ENCODE data around the gene ATP1B2. TPM values are rescaled to one million over a fixed set of nuclear protein-coding genes. Genes with fewer than 3 reads are reported as not detected.
A peak's percentile ranks its signal among the peaks of the same experiment; 100 is the strongest.

Gene ATP1B2
- total and polyA plus RNA-seq, 5 experiments from 2014 or later = 0.17 to 0.96 (median 0.47) TPM; not detected in 1

GRCh38 chr17:7705269-7706255 lies 54.8 kb downstream of the ATP1B2 start:
- H3K27me3 Mint-ChIP-seq = peaks cover 21 to 90% (median 57%) of the 10 kb centered on the region in 5 donors
- peaks cover 3 to 31% (median 20%) of the 10 kb centered on the region in 3 donors for H3K36me3 Mint-ChIP-seq
- peak overlapping the region; percentile 21 to 88 (median 56) for H3K4me3 Mint-ChIP-seq
- H3K27ac Mint-ChIP-seq = peak overlapping the region in 1 of 10 donors; percentile 90
- H3K9me3 Mint-ChIP-seq = no peaks in the 10 kb centered on the region
- POLR2A ChIA-PET = interaction anchor here (0.8 kb wide), 1 partner anchor 35 kb away, joined by 3 read pairs; no protein-coding TSS in a partner anchor
- DNase-seq (peak in 1 of 10 donors; percentile 29), ATAC-seq (peak; percentile 56 to 65)
- peaks cover 18 to 34% (median 26%) of the 10 kb centered on the region in 4 donors for H3K4me1 Mint-ChIP-seq

GRCh38 chr17:7706631-7707354 lies 56.1 kb downstream of the ATP1B2 start:
- no peak for ATAC-seq
- Mint-ChIP-seq H3K27me3 (peaks cover 24 to 90% (median 60%) of the 10 kb centered on the region in 5 donors), H3K36me3 (peaks cover 0 to 18% (median 9%) of the 10 kb centered on the region in 3 donors), H3K4me3 (peak overlapping the region in 4 of 10 donors; percentile 3 to 88 (median 32)), H3K9me3 (no peaks in the 10 kb centered on the region), H3K27ac (no peak overlapping the region), H3K4me1 (peaks cover 21 to 37% (median 33%) of the 10 kb centered on the region in 4 donors)
- DNase-seq = no peak
- POLR2A ChIA-PET = no interaction called here

Other genes with a start within 250 kb of the ATP1B2 start
- 10 to 100 TPM; 45.4 to 50.9 TPM for gene TMEM256, start 246.8 kb upstream of the ATP1B2 start, total RNA-seq
- gene TMEM256, start 246.8 kb upstream of the ATP1B2 start, polyA plus RNA-seq = 10 to 100 TPM; 62.6 to 96.5 (median 81.4) TPM
- gene NLGN2, start 243.1 kb upstream of the ATP1B2 start, total RNA-seq = 10 to 100 TPM; 12.3 to 14.7 TPM
- under 1 TPM; 0.03 to 0.23 (median 0.08) TPM for gene NLGN2, start 243.1 kb upstream of the ATP1B2 start, polyA plus RNA-seq
- gene SPEM1, start 230.6 kb upstream of the ATP1B2 start, total RNA-seq = not detected
- not detected for gene SPEM1, start 230.6 kb upstream of the ATP1B2 start, polyA plus RNA-seq
- gene SPEM2, start 225.3 kb upstream of the ATP1B2 start, total RNA-seq = not detected
- gene SPEM2, start 225.3 kb upstream of the ATP1B2 start, polyA plus RNA-seq = not detected
- gene SPEM3, start 222.1 kb upstream of the ATP1B2 start, total RNA-seq = not detected
- gene SPEM3, start 222.1 kb upstream of the ATP1B2 start, polyA plus RNA-seq = not detected
- gene TMEM102, start 215.5 kb upstream of the ATP1B2 start, total RNA-seq = 10 to 100 TPM; 12.2 to 12.8 TPM
- gene TMEM102, start 215.5 kb upstream of the ATP1B2 start, polyA plus RNA-seq = 10 to 100 TPM in 2 of 3 donors, 1 to 10 TPM in 1; 9.8 to 19.1 (median 12.1) TPM
- 1 to 10 TPM; 2.4 to 3.0 TPM for gene FGF11, start 211.4 kb upstream of the ATP1B2 start, total RNA-seq
- under 1 TPM; 0.10 to 0.32 (median 0.22) TPM for gene FGF11, start 211.4 kb upstream of the ATP1B2 start, polyA plus RNA-seq
- 1 to 10 TPM; 5.4 to 7.3 TPM for gene CHRNB1, start 205.9 kb upstream of the ATP1B2 start, total RNA-seq
- gene CHRNB1, start 205.9 kb upstream of the ATP1B2 start, polyA plus RNA-seq = 10 to 100 TPM; 18.1 to 24.5 (median 24.3) TPM
- gene ZBTB4, start 171.3 kb upstream of the ATP1B2 start, total RNA-seq = 100 to 1,000 TPM; 101 to 104 TPM
- gene ZBTB4, start 171.3 kb upstream of the ATP1B2 start, polyA plus RNA-seq = 10 to 100 TPM; 16.8 to 28.4 (median 19.7) TPM
- gene SLC35G6, start 169.5 kb upstream of the ATP1B2 start, total RNA-seq = not detected
- gene SLC35G6, start 169.5 kb upstream of the ATP1B2 start, polyA plus RNA-seq = not detected
- gene POLR2A, start 166.6 kb upstream of the ATP1B2 start, total RNA-seq = 100 to 1,000 TPM; 186 to 193 TPM
- 10 to 100 TPM; 31.1 to 68.0 (median 47.3) TPM for gene POLR2A, start 166.6 kb upstream of the ATP1B2 start, polyA plus RNA-seq
- 10 to 100 TPM; 25.7 to 26.6 TPM for gene TNFSF12, start 101.9 kb upstream of the ATP1B2 start, total RNA-seq
- 10 to 100 TPM; 19.3 to 28.6 (median 25.8) TPM for gene TNFSF12, start 101.9 kb upstream of the ATP1B2 start, polyA plus RNA-seq
- gene TNFSF13, start 92.2 kb upstream of the ATP1B2 start, total RNA-seq = 1 to 10 TPM; 2.9 to 3.0 TPM
- gene TNFSF13, start 92.2 kb upstream of the ATP1B2 start, polyA plus RNA-seq = 1 to 10 TPM; 1.2 to 3.7 (median 2.1) TPM
- 10 to 100 TPM; 48.0 to 56.8 TPM for gene SENP3, start 89.0 kb upstream of the ATP1B2 start, total RNA-seq
- gene SENP3, start 89.0 kb upstream of the ATP1B2 start, polyA plus RNA-seq = 10 to 100 TPM; 13.8 to 14.1 (median 14.0) TPM
- 1 to 10 TPM; 4.4 to 4.6 TPM for gene CD68, start 71.3 kb upstream of the ATP1B2 start, total RNA-seq
- gene CD68, start 71.3 kb upstream of the ATP1B2 start, polyA plus RNA-seq = under 1 TPM; 0.15 to 0.59 (median 0.31) TPM
- 10 to 100 TPM; 25.6 to 31.8 TPM for gene MPDU1, start 67.1 kb upstream of the ATP1B2 start, total RNA-seq
- 10 to 100 TPM; 33.9 to 48.9 (median 41.3) TPM for gene MPDU1, start 67.1 kb upstream of the ATP1B2 start, polyA plus RNA-seq
- gene SOX15, start 60.8 kb upstream of the ATP1B2 start, total RNA-seq = under 1 TPM; 0.55 to 0.93 TPM
- gene SOX15, start 60.8 kb upstream of the ATP1B2 start, polyA plus RNA-seq = not detected
- gene FXR2, start 36.0 kb upstream of the ATP1B2 start, total RNA-seq = 10 to 100 TPM; 36.6 to 39.0 TPM
- gene FXR2, start 36.0 kb upstream of the ATP1B2 start, polyA plus RNA-seq = 10 to 100 TPM; 11.8 to 17.8 (median 12.4) TPM
- gene SAT2, start 23.1 kb upstream of the ATP1B2 start, total RNA-seq = 10 to 100 TPM; 74.8 to 76.6 TPM
- gene SAT2, start 23.1 kb upstream of the ATP1B2 start, polyA plus RNA-seq = 10 to 100 TPM; 38.5 to 40.0 (median 39.4) TPM
- not detected for gene SHBG, start 20.8 kb upstream of the ATP1B2 start, total RNA-seq
- gene SHBG, start 20.8 kb upstream of the ATP1B2 start, polyA plus RNA-seq = not detected
- 100 to 1,000 TPM; 113 to 116 TPM for gene TP53, start 36.6 kb downstream of the ATP1B2 start, total RNA-seq
- 10 to 100 TPM; 21.7 to 33.0 (median 28.0) TPM for gene TP53, start 36.6 kb downstream of the ATP1B2 start, polyA plus RNA-seq
- gene WRAP53, start 37.6 kb downstream of the ATP1B2 start, total RNA-seq = 10 to 100 TPM in 1 of 2 experiments, 1 to 10 TPM in 1; 9.8 to 11.6 TPM
- gene WRAP53, start 37.6 kb downstream of the ATP1B2 start, polyA plus RNA-seq = 10 to 100 TPM; 10.5 to 14.1 (median 13.9) TPM
- not detected for gene EFNB3, start 54.3 kb downstream of the ATP1B2 start, total RNA-seq
- not detected for gene EFNB3, start 54.3 kb downstream of the ATP1B2 start, polyA plus RNA-seq
- not detected for gene DNAH2, start 66.8 kb downstream of the ATP1B2 start, total RNA-seq
- not detected for gene DNAH2, start 66.8 kb downstream of the ATP1B2 start, polyA plus RNA-seq
- gene KDM6B, start 183.3 kb downstream of the ATP1B2 start, total RNA-seq = 100 to 1,000 TPM; 113 TPM
- gene KDM6B, start 183.3 kb downstream of the ATP1B2 start, polyA plus RNA-seq = 1 to 10 TPM in 2 of 3 donors, under 1 TPM in 1; 0.28 to 1.2 (median 1.0) TPM
- 1 to 10 TPM; 6.9 to 7.2 TPM for gene TMEM88, start 204.1 kb downstream of the ATP1B2 start, total RNA-seq
- not detected for gene TMEM88, start 204.1 kb downstream of the ATP1B2 start, polyA plus RNA-seq
- 10 to 100 TPM; 16.0 to 24.1 TPM for gene NAA38, start 206.6 kb downstream of the ATP1B2 start, total RNA-seq
- gene NAA38, start 206.6 kb downstream of the ATP1B2 start, polyA plus RNA-seq = 100 to 1,000 TPM; 125 to 169 (median 152) TPM
- 1 to 10 TPM; 8.5 to 9.8 TPM for gene CYB5D1, start 207.1 kb downstream of the ATP1B2 start, total RNA-seq
- gene CYB5D1, start 207.1 kb downstream of the ATP1B2 start, polyA plus RNA-seq = 1 to 10 TPM; 3.5 to 6.0 (median 5.1) TPM
- 100 to 1,000 TPM; 277 to 281 TPM for gene CHD3, start 237.9 kb downstream of the ATP1B2 start, total RNA-seq
- 10 to 100 TPM in 2 of 3 donors, 1 to 10 TPM in 1; 4.3 to 29.2 (median 15.5) TPM for gene CHD3, start 237.9 kb downstream of the ATP1B2 start, polyA plus RNA-seq